HEK293T (cell line): Measurements from ENCODE around the gene DTD1.

Experiments
- ARNT ChIP-seq: fragments of 450-650 bp; IDR thresholded peaks from 2 replicates; pipeline ENCODE4 v1.6.1; 2017; ENCODE audit warnings: mild to moderate bottlenecking
- BHLHE40 ChIP-seq: fragments of 450-650 bp; IDR thresholded peaks from 2 replicates; pipeline ENCODE4 v1.6.1; 2016; ENCODE audit warnings: mild to moderate bottlenecking, moderate library complexity, borderline replicate concordance
- FOXK2 ChIP-seq: fragments of 450-650 bp; IDR thresholded peaks from 2 replicates; pipeline ENCODE4 v1.6.1; 2016; ENCODE audit warnings: mild to moderate bottlenecking
- HDGF ChIP-seq: fragments of 450-650 bp; IDR thresholded peaks from 2 replicates; pipeline ENCODE4 v1.6.1; 2017; ENCODE audit warnings: antibody characterized with exemption, borderline replicate concordance
- L3MBTL2 ChIP-seq: fragments of 450-650 bp; conservative IDR thresholded peaks from 2 replicates; pipeline ENCODE4 v1.6.1; 2016; ENCODE audit warnings: mild to moderate bottlenecking
- SP1 ChIP-seq: fragments of 450-650 bp; IDR thresholded peaks from 2 replicates; pipeline ENCODE4 v1.6.1; 2017
- SUZ12 ChIP-seq: fragments of 450-650 bp; IDR thresholded peaks from 2 replicates; pipeline ENCODE4 v1.6.1; 2016; ENCODE audit warnings: mild to moderate bottlenecking
- TARDBP ChIP-seq: fragments of 450-650 bp; IDR thresholded peaks from 2 replicates; pipeline ENCODE4 v1.6.1; 2016

DNA sequence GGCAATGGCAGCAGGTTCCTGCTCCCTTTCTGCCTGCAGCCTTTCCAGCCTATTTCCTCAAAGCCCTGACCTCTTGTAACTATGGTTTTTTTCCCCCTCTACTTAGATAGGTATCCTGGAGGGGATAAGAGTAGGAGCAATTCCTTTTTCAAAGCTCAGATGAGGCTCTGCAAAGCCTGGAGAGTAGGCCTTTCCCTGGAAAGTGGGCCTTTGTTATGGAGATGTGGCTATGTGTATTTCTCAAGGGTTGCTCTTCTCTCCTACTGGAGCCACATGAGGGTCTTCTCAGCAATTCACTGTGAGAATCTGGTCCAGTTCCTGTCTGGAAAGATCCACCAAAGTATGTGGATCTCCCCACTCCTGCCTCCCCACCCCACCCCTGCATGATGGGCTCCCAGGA is 96.0 kb downstream of the DTD1 start:
- TF ChIP-seq SP1 (no peak), SUZ12 (no peak), FOXK2 (no peak), ARNT (no peak), TARDBP (no peak), L3MBTL2 (no peak), BHLHE40 (no peak), HDGF (no peak)
